H1 (cell line): ENCODE measurements around the gene KRTAP19-8.

Source experiments
- CEBPB ChIP-seq: IDR thresholded peaks from 2 replicates; pipeline ENCODE4 v1.6.1; 2012; ENCODE audit warnings: low read depth, low read length
- CTCF ChIP-seq, 3 experiments: IDR thresholded peaks; 1 replicate in 2 of 3; 2 replicates in 1 of 3; pipeline versions ENCODE4 v1.5.1 to v1.6.1; 2011; ENCODE audit warnings: low read length in 3 of 3, mild to moderate bottlenecking in 3 of 3, inconsistent platforms in 2 of 3, low read depth in 1 of 3, moderate library complexity in 1 of 3; ENCODE audit not compliant: insufficient read depth in 1 of 3; ENCODE audit errors: control extremely low read depth in 1 of 3

GRCh38 chr21:31052489-31053142 is 14.3 kb upstream of the KRTAP19-8 start:
- TF ChIP-seq CTCF (IDR thresholded peaks at IDR 0.05; ENCODE audit: control extremely low read depth in 1 of 3, insufficient read depth in 1 of 3, low read depth in 1 of 3, low read length in 3 of 3) = no peak
- TF ChIP-seq CEBPB = no peak
